GM12872 (cell line): Measurements from ENCODE around the gene IFNE.

ENCODE experiments used
- TF ChIP-seq, protein P1 (sequence below): IDR thresholded peaks from 3 replicates; pipeline ENCODE4 v1.5.1; 2011; ENCODE audit warnings: low read depth, mild to moderate bottlenecking, low read length, moderate library complexity; ENCODE audit not compliant: insufficient read depth

The IFNE gene

DNA sequence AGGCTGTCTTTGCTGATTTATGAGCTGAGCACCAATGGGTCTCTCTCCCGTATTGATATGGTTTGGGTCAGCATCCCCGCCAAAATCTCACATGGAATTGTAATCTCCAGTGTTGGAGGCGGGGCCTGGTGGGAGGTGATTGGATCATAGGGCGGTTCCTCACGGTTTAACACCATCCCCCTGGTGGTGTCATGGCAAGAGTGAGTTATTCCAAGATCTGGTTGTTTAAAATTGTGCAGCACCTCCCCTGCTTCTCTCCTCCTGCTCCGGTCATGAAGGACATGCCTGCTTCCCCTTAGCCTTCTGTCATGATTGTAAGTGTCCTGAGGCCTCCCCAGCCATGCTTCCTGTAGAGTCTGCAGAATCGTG lies 47.1 kb downstream of the IFNE start:
- TF ChIP-seq, protein P1, sequence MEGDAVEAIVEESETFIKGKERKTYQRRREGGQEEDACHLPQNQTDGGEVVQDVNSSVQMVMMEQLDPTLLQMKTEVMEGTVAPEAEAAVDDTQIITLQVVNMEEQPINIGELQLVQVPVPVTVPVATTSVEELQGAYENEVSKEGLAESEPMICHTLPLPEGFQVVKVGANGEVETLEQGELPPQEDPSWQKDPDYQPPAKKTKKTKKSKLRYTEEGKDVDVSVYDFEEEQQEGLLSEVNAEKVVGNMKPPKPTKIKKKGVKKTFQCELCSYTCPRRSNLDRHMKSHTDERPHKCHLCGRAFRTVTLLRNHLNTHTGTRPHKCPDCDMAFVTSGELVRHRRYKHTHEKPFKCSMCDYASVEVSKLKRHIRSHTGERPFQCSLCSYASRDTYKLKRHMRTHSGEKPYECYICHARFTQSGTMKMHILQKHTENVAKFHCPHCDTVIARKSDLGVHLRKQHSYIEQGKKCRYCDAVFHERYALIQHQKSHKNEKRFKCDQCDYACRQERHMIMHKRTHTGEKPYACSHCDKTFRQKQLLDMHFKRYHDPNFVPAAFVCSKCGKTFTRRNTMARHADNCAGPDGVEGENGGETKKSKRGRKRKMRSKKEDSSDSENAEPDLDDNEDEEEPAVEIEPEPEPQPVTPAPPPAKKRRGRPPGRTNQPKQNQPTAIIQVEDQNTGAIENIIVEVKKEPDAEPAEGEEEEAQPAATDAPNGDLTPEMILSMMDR = 0 out of 3 replicates have a peak, but pooled peaks have one; percentile 12

DNA sequence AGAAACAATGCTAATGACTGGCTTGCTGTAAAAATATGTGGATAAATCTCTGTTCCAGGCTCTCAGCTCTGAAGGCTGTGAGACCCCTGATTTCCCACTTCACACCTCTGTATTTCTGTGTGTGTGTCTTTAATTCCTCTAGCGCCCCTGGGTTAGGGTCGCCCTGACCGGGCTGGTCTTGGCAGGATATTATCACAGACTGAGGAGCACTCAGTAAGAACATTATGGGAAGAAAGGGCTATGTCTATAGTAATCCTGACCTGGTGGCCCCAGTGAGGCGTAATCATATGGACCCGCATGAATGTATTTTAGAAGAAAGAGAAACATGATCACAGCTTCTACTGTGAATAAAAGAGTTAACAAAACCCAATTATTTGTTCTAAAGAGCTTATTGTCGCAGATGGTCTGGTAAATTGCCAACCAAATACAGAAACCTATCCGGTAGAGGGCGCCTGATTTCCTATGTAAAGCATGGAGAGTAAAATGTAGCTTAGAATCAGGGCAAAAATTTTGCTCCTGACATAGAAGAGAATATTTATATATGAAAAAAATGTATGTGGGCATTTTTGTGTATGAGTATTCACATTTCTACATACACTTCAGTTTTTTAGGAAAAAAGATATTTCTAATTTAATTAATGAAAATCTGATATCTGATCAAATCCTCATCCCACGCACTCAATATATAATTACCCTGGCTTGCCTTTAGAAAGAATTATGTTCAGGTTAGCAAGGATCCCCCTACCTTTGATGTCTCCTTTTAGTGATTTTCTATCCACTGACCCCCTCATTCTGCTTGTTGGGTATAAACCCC lies 47.7 kb downstream of the IFNE start:
- TF ChIP-seq, protein P1 = peak; percentile 49

DNA sequence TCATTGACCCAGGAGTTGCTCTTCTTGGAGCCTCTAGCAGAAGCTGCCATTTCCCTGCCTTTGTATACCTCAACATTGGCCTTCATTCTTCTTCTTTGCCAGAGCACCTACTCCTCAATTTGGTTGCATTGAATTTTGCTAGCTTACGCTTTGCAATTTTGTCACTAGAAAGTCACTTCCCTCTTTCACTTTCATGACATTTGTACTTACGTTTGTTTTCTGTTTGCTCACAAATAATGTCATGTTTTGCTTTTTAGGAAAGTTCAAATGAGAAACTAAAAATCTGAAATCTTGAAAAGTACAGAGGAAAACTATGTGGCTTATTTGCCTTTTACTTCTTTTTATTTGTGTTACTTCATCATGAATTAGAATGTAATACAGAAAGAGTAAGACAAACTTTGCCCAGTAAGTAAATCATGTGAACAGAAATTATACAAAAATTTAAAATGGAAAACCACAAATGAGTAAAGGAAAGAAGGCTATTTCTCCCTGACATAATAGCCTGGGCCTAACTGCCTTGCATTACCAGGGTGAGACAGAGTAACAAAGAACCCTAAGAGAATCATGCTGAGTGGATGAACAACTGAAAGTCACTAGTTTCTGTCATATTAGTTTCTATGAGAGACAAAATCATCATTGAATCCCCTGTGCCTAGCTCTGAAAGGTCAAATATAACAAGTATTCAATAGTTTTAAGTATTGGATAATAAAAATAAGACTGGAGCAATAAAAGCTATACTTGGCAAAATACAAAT lies 49.3 kb downstream of the IFNE start:
- TF ChIP-seq, protein P1 = no peak
